Tibial artery (tissue), 4 donors: ENCODE measurements around the gene ARSD.
"Not testable (repeated sequence)": the region's sequence is repeated elsewhere in the genome, so short reads cannot be mapped to it uniquely, and the experiment has no call there.

ENCODE experiments used
- DNase-seq, 2 donors: peaks; one replicate each; pipeline ENCODE4 v3.0.0-alpha.2; 2019
- H3K27ac ChIP-seq, 2 donors: fragments of 200-600 bp; sonication (generic) in 1 of 2; 1 replicate in 1 of 2; 2 replicates in 1 of 2; pipeline ENCODE4 v1.5.1; 2018 to 2019; ENCODE audit warnings: mild to moderate bottlenecking in 1 of 2
- H3K27me3 ChIP-seq, 2 donors: fragments of 200-600 bp; sonication (generic) in 1 of 2; one replicate each; pipeline versions ENCODE4 v1.5.1 to v1.6.0; 2016 to 2019
- H3K36me3 ChIP-seq, 3 donors: fragments of 200-600 bp; sonication (generic) in 2 of 3; one replicate each; pipeline ENCODE4 v1.5.1; 2016 to 2019; ENCODE audit warnings: mild to moderate bottlenecking in 2 of 3
- H3K4me1 ChIP-seq, 4 donors: fragments of 200-600 bp; sonication (generic) in 2 of 4; 1 replicate in 3 of 4; 2 replicates in 1 of 4; pipeline ENCODE4 v1.5.1; 2016 to 2019
- H3K4me3 ChIP-seq, 2 donors: fragments of 200-600 bp; sonication (generic) in 1 of 2; 1 replicate in 1 of 2; 2 replicates in 1 of 2; pipeline ENCODE4 v1.5.1; 2018 to 2019; ENCODE audit warnings: mild to moderate bottlenecking in 2 of 2
- H3K9me3 ChIP-seq, 3 donors: fragments of 200-600 bp; sonication (generic) in 1 of 3; one replicate each; pipeline ENCODE4 v1.5.1; 2016 to 2019
- intact Hi-C: fragments of 100-400 bp; cut with DNase I; formaldehyde crosslinking; loops from one replicate; pipeline ENCODE4 v1.15.0; 2023; ENCODE audit warnings: low total_unique reads
- TF ChIP-seq, protein P1 (sequence below), 2 experiments: fragments of 200-600 bp in 1 of 2; fragments of 450-650 bp in 1 of 2; IDR thresholded peaks; one replicate each; pipeline ENCODE4 v1.5.1; 2017 to 2019; ENCODE audit warnings: antibody characterized with exemption in 2 of 2, mild to moderate bottlenecking in 1 of 2, moderate library complexity in 1 of 2

The ARSD gene

DNA sequence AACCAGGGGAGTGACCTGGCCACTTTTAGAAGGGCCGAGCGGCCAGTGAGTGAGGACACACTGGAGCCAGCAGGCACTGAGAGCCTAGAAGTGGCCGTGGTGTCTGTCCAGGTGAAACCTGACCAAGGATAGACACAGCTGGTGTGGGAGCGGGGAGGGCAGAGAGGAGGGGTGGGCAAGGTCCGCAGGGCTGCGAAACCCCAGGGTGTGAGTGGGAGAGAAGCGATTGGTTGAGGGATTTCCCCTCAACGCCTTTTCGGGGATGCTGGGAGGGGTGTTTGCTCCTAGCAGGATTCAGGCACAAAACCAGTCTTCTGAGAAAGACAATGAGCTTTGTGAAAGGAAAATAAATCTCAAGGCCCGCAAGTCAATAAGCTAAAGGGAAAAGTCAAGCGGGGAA, 33.2 kb upstream of the ARSD start:
- Histone ChIP-seq H3K4me1 (no peaks in the 10 kb centered on the region), H3K4me3 (no peak overlapping the region), H3K36me3 (no peaks in the 10 kb centered on the region), H3K9me3 (no peaks in the 10 kb centered on the region), H3K27ac (no peak overlapping the region), H3K27me3 (no peaks in the 10 kb centered on the region)
- TF ChIP-seq, protein P1, sequence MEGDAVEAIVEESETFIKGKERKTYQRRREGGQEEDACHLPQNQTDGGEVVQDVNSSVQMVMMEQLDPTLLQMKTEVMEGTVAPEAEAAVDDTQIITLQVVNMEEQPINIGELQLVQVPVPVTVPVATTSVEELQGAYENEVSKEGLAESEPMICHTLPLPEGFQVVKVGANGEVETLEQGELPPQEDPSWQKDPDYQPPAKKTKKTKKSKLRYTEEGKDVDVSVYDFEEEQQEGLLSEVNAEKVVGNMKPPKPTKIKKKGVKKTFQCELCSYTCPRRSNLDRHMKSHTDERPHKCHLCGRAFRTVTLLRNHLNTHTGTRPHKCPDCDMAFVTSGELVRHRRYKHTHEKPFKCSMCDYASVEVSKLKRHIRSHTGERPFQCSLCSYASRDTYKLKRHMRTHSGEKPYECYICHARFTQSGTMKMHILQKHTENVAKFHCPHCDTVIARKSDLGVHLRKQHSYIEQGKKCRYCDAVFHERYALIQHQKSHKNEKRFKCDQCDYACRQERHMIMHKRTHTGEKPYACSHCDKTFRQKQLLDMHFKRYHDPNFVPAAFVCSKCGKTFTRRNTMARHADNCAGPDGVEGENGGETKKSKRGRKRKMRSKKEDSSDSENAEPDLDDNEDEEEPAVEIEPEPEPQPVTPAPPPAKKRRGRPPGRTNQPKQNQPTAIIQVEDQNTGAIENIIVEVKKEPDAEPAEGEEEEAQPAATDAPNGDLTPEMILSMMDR (IDR thresholded peaks at IDR 0.05) = no peak
- intact Hi-C loops = no loop called here
- no peak for DNase-seq

DNA sequence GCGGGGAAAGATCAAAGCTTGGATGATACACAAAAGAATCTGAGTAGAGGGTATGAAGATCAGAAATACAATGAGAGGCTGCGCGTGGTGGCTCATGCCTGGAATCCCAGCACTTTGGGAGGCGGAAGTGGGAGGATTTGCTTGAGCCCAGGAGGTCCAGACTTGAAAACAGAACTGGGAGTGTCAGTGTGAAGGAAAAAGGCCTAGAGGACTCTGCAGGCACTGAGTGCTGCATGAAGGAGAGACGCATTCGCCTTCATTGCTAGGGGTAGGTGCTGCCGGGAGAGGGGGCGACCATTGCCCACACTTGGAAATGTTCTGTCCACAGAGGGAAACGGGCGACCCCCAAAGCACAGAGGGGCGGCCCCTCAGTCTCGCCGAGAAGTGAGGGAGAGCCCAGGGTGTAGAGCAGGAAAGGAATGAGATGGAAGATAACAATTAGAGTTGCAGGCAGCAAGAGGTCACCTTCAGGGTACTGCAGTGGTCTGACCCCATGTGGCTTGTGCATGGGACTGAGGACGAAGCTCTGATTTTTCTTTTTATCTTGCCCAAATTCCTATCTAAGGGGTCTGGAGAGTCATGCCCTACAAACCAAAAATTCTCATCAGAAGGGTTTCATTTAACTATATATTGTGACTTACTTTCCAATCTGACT, 31.8 kb upstream of the ARSD start:
- Histone ChIP-seq H3K4me1 (no peaks in the 10 kb centered on the region), H3K27ac (no peak overlapping the region), H3K4me3 (no peak overlapping the region), H3K27me3 (no peaks in the 10 kb centered on the region), H3K9me3 (no peaks in the 10 kb centered on the region), H3K36me3 (no peaks in the 10 kb centered on the region)
- DNase-seq = no peak
- TF ChIP-seq, protein P1 (IDR thresholded peaks at IDR 0.05) = no peak
- intact Hi-C loops = no loop called here

DNA sequence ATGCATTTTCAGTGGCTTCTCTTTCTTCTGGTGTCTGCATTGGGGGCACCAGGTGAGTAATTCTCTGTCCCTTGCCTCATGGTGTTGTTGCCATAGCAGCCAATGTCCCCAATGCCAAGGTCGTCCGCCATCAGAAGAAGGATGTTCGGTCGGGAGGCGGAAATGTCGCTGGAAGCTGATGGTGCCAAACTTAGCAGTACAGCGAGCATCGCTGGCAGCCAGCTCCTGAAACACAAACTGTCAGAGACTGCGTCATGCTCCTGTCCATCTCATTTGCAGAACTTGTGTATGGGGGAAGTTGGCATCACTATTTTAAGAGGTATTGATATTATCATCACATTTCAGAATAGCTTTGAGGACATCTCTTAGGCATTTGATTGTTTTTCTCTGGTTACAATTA, 29.1 kb upstream of the ARSD start:
- intact Hi-C loops = no loop called here
- H3K4me1 ChIP-seq = no peaks in the 10 kb centered on the region

DNA sequence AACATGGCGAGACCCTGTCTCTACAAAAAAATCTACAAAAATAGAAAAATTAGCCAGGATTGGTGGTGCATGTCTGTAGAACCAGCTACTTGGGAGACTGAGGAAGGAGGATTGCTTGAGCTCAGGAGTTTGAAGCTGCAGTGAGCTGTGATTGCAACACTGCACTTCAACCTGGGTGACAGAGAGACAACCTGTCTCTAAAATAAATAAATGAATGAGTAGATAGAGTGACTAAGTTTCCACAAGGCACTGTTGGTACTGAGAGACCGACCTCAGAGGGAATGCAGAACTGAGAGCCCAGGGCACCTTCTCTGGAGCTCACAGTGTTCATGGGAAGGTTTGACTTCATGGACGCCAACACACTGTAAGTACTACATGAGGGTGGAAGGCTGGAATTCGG, 26.7 kb upstream of the ARSD start:
- TF ChIP-seq, protein P1 (IDR thresholded peaks at IDR 0.05) = no peak
- no peak for DNase-seq
- intact Hi-C loops = no loop called here
- no peaks in the 10 kb centered on the region for H3K4me1 ChIP-seq
- no peak overlapping the region for H3K4me3 ChIP-seq
- no peaks in the 10 kb centered on the region for H3K27me3 ChIP-seq
- no peaks in the 10 kb centered on the region for H3K36me3 ChIP-seq
- H3K27ac ChIP-seq = no peak overlapping the region
- no peaks in the 10 kb centered on the region for H3K9me3 ChIP-seq

More for the DNA sequence above, 29.1 kb upstream of the ARSD start:
- H3K27ac ChIP-seq = no peak overlapping the region
- H3K27me3 ChIP-seq = no peaks in the 10 kb centered on the region
- DNase-seq = no peak
- TF ChIP-seq, protein P1 (IDR thresholded peaks at IDR 0.05) = no peak
- H3K36me3 ChIP-seq = no peaks in the 10 kb centered on the region
- H3K4me3 ChIP-seq = no peak overlapping the region
- no peaks in the 10 kb centered on the region for H3K9me3 ChIP-seq

DNA sequence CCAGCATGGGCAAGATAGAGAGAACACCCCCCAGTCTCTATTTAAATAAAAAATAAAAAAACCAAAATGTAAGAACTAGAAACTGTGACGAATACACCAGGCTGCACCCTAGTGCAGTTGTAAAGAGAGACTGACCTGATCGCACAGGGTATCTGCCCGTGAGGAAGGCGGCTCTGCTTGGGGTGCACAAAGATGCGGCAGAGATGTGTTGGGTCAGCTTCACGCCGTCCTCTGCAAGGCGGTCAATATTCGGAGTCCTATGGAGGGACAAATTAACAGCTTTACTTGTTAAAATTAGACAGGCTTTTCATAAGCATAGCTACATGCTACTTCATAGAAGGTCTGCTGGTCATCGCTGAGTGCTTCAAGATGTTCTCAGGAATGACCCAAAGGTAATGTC, 26.1 kb upstream of the ARSD start:
- Histone ChIP-seq H3K27me3 (no peaks in the 10 kb centered on the region), H3K4me3 (no peak overlapping the region), H3K27ac (no peak overlapping the region), H3K4me1 (no peaks in the 10 kb centered on the region), H3K9me3 (no peaks in the 10 kb centered on the region), H3K36me3 (no peaks in the 10 kb centered on the region)
- DNase-seq = no peak
- intact Hi-C loops = no loop called here
- TF ChIP-seq, protein P1 (IDR thresholded peaks at IDR 0.05) = no peak

DNA sequence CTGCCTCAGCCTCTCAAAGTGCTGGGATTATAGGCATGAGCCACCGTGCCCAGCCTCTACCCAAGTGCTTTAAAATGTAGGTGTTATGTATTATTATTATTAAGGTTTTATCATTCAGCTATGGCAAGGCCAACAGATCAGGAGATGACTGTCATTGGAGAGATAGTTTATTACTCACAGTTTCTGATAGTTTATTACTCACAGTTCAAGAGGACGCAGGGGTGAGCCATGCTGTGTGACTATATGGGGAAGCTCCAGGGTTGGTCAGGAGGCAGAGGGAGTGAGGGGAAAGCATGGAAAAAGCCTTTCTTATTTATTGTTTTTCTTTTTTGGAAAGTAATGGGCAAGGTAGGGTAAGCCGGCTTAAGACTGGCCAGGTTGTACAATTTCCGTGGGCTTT, 25.4 kb upstream of the ARSD start:
- no peaks in the 10 kb centered on the region for H3K4me1 ChIP-seq
- no peak overlapping the region for H3K27ac ChIP-seq
- TF ChIP-seq, protein P1 (IDR thresholded peaks at IDR 0.05) = no peak
- H3K36me3 ChIP-seq = no peaks in the 10 kb centered on the region
- DNase-seq = no peak
- no peak overlapping the region for H3K4me3 ChIP-seq
- intact Hi-C loops = no loop called here
- no peaks in the 10 kb centered on the region for H3K27me3 ChIP-seq
- no peaks in the 10 kb centered on the region for H3K9me3 ChIP-seq

DNA sequence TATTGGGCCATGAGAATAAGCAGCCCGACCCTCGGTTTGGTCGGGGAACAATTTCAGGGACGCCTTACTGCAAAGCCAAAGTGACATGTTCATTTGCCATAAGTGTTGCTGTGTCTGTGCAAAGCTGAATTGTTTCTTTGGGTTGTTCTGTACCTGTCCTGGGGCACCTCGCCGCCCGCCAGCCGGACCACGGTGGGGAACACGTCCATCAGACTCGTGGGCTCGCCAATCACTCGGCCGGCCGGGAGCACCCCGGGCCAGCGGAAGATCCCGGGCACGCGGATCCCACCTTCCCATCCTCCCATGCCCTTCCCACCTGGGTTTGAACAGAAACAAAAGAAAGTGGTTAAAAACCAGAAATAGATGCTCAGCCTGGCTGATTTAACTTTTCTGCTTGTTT, 8.8 kb upstream of the ARSD start:
- H3K36me3 ChIP-seq, DNase-seq, H3K4me3 ChIP-seq, H3K4me1 ChIP-seq, H3K9me3 ChIP-seq, intact Hi-C loops, H3K27me3 ChIP-seq, H3K27ac ChIP-seq: not testable (repeated sequence)
